Neural progenitor cell (in vitro differentiated cells): ENCODE results near the gene NMNAT1. TPM values are rescaled to one million over a fixed set of nuclear protein-coding genes. Genes with fewer than 3 reads are reported as not detected.
"Not testable (repeated sequence)": the region's sequence is repeated elsewhere in the genome, so short reads cannot be mapped to it uniquely, and the experiment has no call there.

ENCODE experiments used
- DNase-seq: peaks from one replicate; pipeline ENCODE4 v3.0.0-alpha.2; 2016; ENCODE audit warnings: low spot score
- H2AFZ ChIP-seq: fragments of 200-600 bp; sonication (generic); replicated peaks from 2 replicates; pipeline ENCODE4 v1.6.1; 2016; ENCODE audit warnings: antibody characterized with exemption
- H3F3A ChIP-seq: fragments of 200-600 bp; sonication (generic); 2 replicates; pipeline ENCODE4 v1.6.1; 2016; ENCODE audit warnings: antibody characterized with exemption, low read depth
- H3K27ac ChIP-seq: fragments of 200-600 bp; sonication (generic); 2 replicates; pipeline ENCODE4 v1.5.1; 2016; ENCODE audit warnings: mild to moderate bottlenecking
- H3K27me3 ChIP-seq: fragments of 200-600 bp; sonication (generic); 2 replicates; pipeline ENCODE4 v1.6.1; 2016; ENCODE audit warnings: mild to moderate bottlenecking, moderate library complexity
- H3K36me3 ChIP-seq: fragments of 200-600 bp; sonication (generic); 2 replicates; pipeline ENCODE4 v1.5.1; 2016
- H3K4me1 ChIP-seq: fragments of 200-600 bp; sonication (generic); 2 replicates; pipeline ENCODE4 v1.6.1; 2016; ENCODE audit warnings: mixed run types
- H3K4me2 ChIP-seq: fragments of 200-600 bp; sonication (generic); 2 replicates; pipeline ENCODE4 v1.6.1; 2016
- H3K4me3 ChIP-seq: fragments of 200-600 bp; sonication (generic); 2 replicates; pipeline ENCODE4 v1.5.1; 2016
- H3K79me2 ChIP-seq: fragments of 200-600 bp; sonication (generic); 2 replicates; pipeline ENCODE4 v1.6.1; 2016; ENCODE audit warnings: low read depth
- H3K9ac ChIP-seq: fragments of 200-600 bp; sonication (generic); 2 replicates; pipeline ENCODE4 v1.6.1; 2016
- H3K9me3 ChIP-seq: fragments of 200-600 bp; sonication (generic); 2 replicates; pipeline ENCODE4 v1.5.1; 2016; ENCODE audit warnings: low read depth
- H4K20me1 ChIP-seq: fragments of 200-600 bp; sonication (generic); 2 replicates; pipeline ENCODE4 v1.6.1; 2016; ENCODE audit warnings: low read depth
- H3K27ac Mint-ChIP-seq: 3 replicates; pipeline ENCODE4 v1.8.0; 2021; ENCODE audit warnings: mixed read lengths
- H3K27me3 Mint-ChIP-seq: 2 replicates; pipeline ENCODE4 v1.8.0; 2022; ENCODE audit warnings: low read depth, mild to moderate bottlenecking, inconsistent platforms, moderate library complexity, mixed read lengths; ENCODE audit not compliant: insufficient read depth
- H3K36me3 Mint-ChIP-seq: 3 replicates; pipeline ENCODE4 v1.8.0; 2021; ENCODE audit warnings: mixed read lengths
- H3K4me1 Mint-ChIP-seq: 3 replicates; pipeline ENCODE4 v1.8.0; 2021; ENCODE audit warnings: mixed read lengths
- H3K4me3 Mint-ChIP-seq: 3 replicates; pipeline ENCODE4 v1.8.0; 2021; ENCODE audit warnings: mild to moderate bottlenecking, moderate library complexity, mixed read lengths
- H3K9me3 Mint-ChIP-seq: 3 replicates; pipeline ENCODE4 v1.8.0; 2020; ENCODE audit warnings: mixed read lengths
- CTCF ChIP-seq: fragments of 200-600 bp; sonication (generic); IDR thresholded peaks from 2 replicates; pipeline ENCODE4 v1.5.1; 2017; ENCODE audit warnings: antibody characterized with exemption, mild to moderate bottlenecking
- EZH2 ChIP-seq: fragments of 200-600 bp; sonication (generic); IDR thresholded peaks from 2 replicates; pipeline ENCODE4 v1.6.1; 2017; ENCODE audit warnings: antibody characterized with exemption, mild to moderate bottlenecking, moderate library complexity
- EZH2phosphoT487 ChIP-seq: fragments of 200-600 bp; sonication (generic); IDR thresholded peaks from 2 replicates; pipeline ENCODE4 v1.6.1; 2017; ENCODE audit warnings: antibody characterized with exemption
- total RNA-seq: library from RNA; depleted of rRNA; stranded (reverse); fragments of >200 nt; gene quantifications from 2 replicates; pipeline ENCODE4 v1.2.3, GENCODE V29; 2015; ENCODE audit warnings: low replicate concordance

The NMNAT1 gene
- total RNA-seq, 1 donor from 2014 or later = 14.6 TPM

DNA sequence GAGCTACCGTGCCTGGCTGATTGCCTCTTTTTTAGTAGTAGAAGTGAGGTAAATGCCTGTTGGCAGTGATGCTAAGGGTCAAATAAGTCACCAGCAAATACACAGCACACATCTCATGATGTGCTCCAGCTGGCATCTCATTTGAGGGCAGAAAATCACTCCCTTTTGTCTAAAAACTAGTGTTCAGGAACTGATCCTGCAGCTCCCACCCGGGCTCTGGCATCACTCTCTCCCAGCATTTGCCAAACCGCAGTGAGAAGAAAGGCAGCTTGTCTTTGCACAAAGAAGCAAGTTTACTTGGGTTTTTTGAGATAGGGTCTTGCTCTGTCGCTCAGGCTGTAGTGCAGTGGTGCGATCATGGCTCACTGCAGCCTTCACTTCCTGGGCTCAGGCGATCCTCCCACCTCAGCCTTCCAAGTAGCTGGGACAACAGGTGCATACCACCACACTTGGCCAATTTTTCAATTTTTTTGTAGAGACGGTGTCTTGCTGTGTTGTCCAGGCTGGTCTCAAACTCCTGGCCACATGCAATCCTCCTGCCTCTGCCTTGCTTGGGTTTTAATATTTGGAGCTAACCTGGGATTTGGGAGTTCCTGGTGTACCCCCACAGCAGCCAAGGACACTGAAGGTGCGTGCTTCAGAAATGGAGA is 57.9 kb downstream of the NMNAT1 start:
- Mint-ChIP-seq H3K4me3 (no peak overlapping the region), H3K36me3 (peaks cover 1% of the 10 kb centered on the region), H3K4me1 (peaks cover 7% of the 10 kb centered on the region), H3K27ac (peak overlapping the region; percentile 8), H3K9me3 (peaks cover 9% of the 10 kb centered on the region), H3K27me3 (peaks cover 34% of the 10 kb centered on the region)
- H3K27ac ChIP-seq = no peak overlapping the region
- H4K20me1 ChIP-seq = no peaks in the 10 kb centered on the region
- H3K27me3 ChIP-seq = peaks cover 52% of the 10 kb centered on the region
- no peaks in the 10 kb centered on the region for H3K9me3 ChIP-seq
- no peak for DNase-seq
- H3K4me2 ChIP-seq = no peak overlapping the region
- H2AFZ ChIP-seq = no peak overlapping the region
- no peaks in the 10 kb centered on the region for H3K79me2 ChIP-seq
- H3K36me3 ChIP-seq = no peaks in the 10 kb centered on the region
- no peaks in the 10 kb centered on the region for H3K4me1 ChIP-seq
- no peak for TF ChIP-seq CTCF
- no peak for TF ChIP-seq EZH2phosphoT487
- no peak for TF ChIP-seq EZH2
- no peak overlapping the region for H3K9ac ChIP-seq
- peaks cover 9% of the 10 kb centered on the region for H3F3A ChIP-seq
- H3K4me3 ChIP-seq = no peak overlapping the region

DNA sequence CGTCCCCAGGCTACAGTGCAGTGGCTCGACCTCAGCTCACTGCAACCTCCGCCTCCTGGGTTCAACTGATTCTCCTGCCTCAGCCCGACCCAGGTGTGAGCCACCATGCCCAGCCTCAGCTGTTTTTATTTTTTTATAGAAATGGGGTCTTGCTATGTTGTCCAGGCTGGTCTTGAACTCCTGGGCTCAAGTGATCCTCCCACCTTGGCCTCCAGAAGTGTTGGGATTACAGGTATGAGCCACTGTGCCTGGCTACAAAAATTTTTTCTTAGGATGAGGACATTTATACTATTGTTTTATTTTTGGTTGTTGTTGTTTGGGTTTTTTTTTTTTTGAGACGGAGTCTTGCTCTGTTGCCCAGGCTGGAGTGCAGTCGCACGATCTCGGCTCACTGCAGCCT is 62.0 kb downstream of the NMNAT1 start:
- H3K4me2 ChIP-seq, H3K4me3 Mint-ChIP-seq, H3K4me1 Mint-ChIP-seq, H2AFZ ChIP-seq, H3F3A ChIP-seq, H4K20me1 ChIP-seq, H3K4me1 ChIP-seq, H3K27ac ChIP-seq, H3K9me3 Mint-ChIP-seq, H3K79me2 ChIP-seq, H3K27me3 Mint-ChIP-seq, H3K36me3 ChIP-seq, DNase-seq, H3K9me3 ChIP-seq, H3K27ac Mint-ChIP-seq, H3K36me3 Mint-ChIP-seq, H3K4me3 ChIP-seq, H3K9ac ChIP-seq: not testable (repeated sequence)
- peaks cover 11% of the 10 kb centered on the region for H3K27me3 ChIP-seq

GRCh38 chr1:10007169-10007568 is 63.9 kb downstream of the NMNAT1 start:
- no peak overlapping the region for H3K4me3 ChIP-seq
- no peaks in the 10 kb centered on the region for H3K27me3 ChIP-seq
- Mint-ChIP-seq H3K4me1 (no peaks in the 10 kb centered on the region), H3K9me3 (no peaks in the 10 kb centered on the region), H3K27me3 (peaks cover 5% of the 10 kb centered on the region), H3K27ac (no peak overlapping the region), H3K36me3 (no peaks in the 10 kb centered on the region), H3K4me3 (no peak overlapping the region)
- no peaks in the 10 kb centered on the region for H3K36me3 ChIP-seq
- no peak overlapping the region for H2AFZ ChIP-seq
- H4K20me1 ChIP-seq = no peaks in the 10 kb centered on the region
- no peaks in the 10 kb centered on the region for H3K4me1 ChIP-seq
- H3K4me2 ChIP-seq = no peak overlapping the region
- no peaks in the 10 kb centered on the region for H3K79me2 ChIP-seq
- H3K9ac ChIP-seq = no peak overlapping the region
- no peaks in the 10 kb centered on the region for H3K9me3 ChIP-seq
- TF ChIP-seq CTCF (no peak), EZH2 (no peak), EZH2phosphoT487 (no peak)
- DNase-seq = no peak
- H3F3A ChIP-seq = no peaks in the 10 kb centered on the region
- no peak overlapping the region for H3K27ac ChIP-seq

DNA sequence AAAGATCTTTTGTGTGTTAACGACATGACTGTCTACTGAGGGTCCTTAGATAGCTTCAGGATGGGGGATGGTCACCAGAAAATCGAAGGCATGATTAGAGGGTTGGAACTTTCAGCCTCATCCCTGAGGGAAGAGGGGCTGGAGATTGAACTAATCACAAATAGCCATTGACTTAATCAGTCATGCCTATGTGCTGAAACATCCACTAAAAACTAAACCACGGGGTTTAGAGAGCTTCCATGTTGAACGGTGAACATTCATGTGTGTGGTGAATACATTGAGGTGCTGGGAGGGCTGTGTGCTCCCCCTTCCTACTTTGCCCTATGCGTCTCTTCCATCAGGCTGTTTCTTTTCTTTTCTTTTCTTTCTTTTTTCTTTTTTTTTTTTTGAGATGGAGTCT is 70.7 kb downstream of the NMNAT1 start:
- Histone ChIP-seq H3K4me1 (no peaks in the 10 kb centered on the region), H3K4me2 (no peak overlapping the region), H3K9me3 (no peaks in the 10 kb centered on the region), H3K9ac (no peak overlapping the region), H2AFZ (no peak overlapping the region), H3K36me3 (no peaks in the 10 kb centered on the region), H3K4me3 (no peak overlapping the region), H4K20me1 (no peaks in the 10 kb centered on the region), H3K27ac (no peak overlapping the region), H3K79me2 (no peaks in the 10 kb centered on the region), H3K27me3 (no peaks in the 10 kb centered on the region), H3F3A (no peaks in the 10 kb centered on the region)
- no peaks in the 10 kb centered on the region for H3K4me1 Mint-ChIP-seq
- no peak for DNase-seq
- H3K27ac Mint-ChIP-seq = no peak overlapping the region
- no peaks in the 10 kb centered on the region for H3K9me3 Mint-ChIP-seq
- H3K4me3 Mint-ChIP-seq = no peak overlapping the region
- TF ChIP-seq CTCF = no peak
- no peak for TF ChIP-seq EZH2
- no peak for TF ChIP-seq EZH2phosphoT487
- no peaks in the 10 kb centered on the region for H3K36me3 Mint-ChIP-seq
- peaks cover 3% of the 10 kb centered on the region for H3K27me3 Mint-ChIP-seq
